ENCODE measurements around the gene NGB. TPM values are rescaled to one million over a fixed set of nuclear protein-coding genes. Genes with fewer than 3 reads are reported as not detected.

NGB gene
- total RNA-seq, 1 donor from 2014 or later: not detected

DNA sequence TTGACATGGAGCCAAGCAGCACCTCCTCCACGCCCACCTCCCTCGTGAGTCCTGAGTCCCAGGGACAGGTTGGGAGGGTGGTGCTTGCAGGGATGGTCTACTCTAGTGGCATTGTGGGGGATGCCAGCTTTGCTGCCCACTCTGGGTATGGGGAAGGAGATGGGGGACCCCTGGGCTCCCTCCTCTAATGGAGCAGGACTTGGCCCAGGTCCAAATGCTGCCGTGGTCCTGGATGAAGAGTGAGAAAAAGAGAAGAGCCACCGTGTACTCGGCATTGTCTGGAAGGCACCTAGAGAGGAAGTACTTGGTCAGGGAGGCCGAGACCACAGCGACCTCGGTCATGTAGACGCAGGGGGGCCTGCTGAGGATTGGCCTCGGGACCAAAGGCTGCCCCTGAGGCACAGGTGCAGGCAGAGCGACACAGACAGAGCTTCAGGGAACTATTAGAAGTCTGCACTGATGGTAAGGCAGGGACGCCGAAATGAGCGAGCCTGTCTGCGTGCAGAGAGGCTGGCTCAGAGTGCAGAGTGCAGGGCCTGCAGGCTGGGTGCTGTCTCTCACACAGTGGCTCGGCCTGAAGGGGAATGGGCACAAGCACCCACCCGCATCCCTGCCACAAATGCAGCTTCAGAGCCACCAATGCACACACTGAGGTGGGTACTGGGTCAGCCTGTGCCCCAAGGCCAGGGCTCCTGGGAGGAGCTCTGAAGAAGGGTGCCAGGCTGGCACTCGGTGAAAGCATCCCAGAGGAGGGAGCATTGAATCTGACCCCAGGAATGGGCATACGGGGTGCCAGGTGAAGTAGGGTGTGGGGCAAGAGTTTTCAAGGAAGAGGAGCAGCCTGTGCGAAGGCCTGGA, 17.4 kb downstream of the NGB start:
- Histone ChIP-seq H3K4me3 (ENCODE audit: low read depth, low read length) (no peak overlapping the region), H3K27me3 (ENCODE audit: control insufficient read depth, insufficient read depth, low read length) (peaks cover 5% of the 10 kb centered on the region), H3K36me3 (ENCODE audit: control insufficient read depth, insufficient read depth, low read length) (no peaks in the 10 kb centered on the region)
- no peak for DNase-seq (ENCODE audit: low read depth)
- TF ChIP-seq, protein P1, sequence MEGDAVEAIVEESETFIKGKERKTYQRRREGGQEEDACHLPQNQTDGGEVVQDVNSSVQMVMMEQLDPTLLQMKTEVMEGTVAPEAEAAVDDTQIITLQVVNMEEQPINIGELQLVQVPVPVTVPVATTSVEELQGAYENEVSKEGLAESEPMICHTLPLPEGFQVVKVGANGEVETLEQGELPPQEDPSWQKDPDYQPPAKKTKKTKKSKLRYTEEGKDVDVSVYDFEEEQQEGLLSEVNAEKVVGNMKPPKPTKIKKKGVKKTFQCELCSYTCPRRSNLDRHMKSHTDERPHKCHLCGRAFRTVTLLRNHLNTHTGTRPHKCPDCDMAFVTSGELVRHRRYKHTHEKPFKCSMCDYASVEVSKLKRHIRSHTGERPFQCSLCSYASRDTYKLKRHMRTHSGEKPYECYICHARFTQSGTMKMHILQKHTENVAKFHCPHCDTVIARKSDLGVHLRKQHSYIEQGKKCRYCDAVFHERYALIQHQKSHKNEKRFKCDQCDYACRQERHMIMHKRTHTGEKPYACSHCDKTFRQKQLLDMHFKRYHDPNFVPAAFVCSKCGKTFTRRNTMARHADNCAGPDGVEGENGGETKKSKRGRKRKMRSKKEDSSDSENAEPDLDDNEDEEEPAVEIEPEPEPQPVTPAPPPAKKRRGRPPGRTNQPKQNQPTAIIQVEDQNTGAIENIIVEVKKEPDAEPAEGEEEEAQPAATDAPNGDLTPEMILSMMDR (IDR thresholded peaks at IDR 0.05; ENCODE audit: insufficient read depth, low read length, poor library complexity, severe bottlenecking): no peak

DNA sequence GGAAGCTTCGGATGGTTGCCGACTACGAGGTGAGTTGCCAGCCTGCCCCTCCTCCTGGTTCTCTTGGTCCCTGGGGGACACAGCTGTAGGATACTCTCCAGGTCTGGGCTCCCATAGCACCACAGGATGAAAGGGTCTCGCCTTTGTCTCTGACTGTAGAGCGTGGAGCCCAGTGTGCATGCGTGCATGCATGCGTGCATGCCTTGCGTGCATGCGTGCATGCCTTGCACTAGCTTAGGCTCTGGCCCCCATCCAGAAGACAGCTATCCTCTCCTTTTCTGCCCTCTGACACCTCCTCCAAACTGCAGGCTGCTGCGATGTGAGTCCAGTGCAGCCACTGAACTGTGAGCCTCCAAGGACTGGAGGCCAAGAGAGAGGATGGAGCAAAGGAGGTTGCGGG, 19.1 kb downstream of the NGB start:
- TF ChIP-seq, protein P1 (IDR thresholded peaks at IDR 0.05; ENCODE audit: insufficient read depth, low read length, poor library complexity, severe bottlenecking): no peak
- no peak for DNase-seq (ENCODE audit: low read depth)
- H3K36me3 ChIP-seq (ENCODE audit: control insufficient read depth, insufficient read depth, low read length): no peaks in the 10 kb centered on the region
- no peak overlapping the region for H3K4me3 ChIP-seq (ENCODE audit: low read depth, low read length)
- H3K27me3 ChIP-seq (ENCODE audit: control insufficient read depth, insufficient read depth, low read length): peaks cover 5% of the 10 kb centered on the region

GRCh38 chr14:77250927-77251326, 20.1 kb downstream of the NGB start:
- H3K27me3 ChIP-seq (ENCODE audit: control insufficient read depth, insufficient read depth, low read length): peaks cover 5% of the 10 kb centered on the region
- no peak for DNase-seq (ENCODE audit: low read depth)
- no peaks in the 10 kb centered on the region for H3K36me3 ChIP-seq (ENCODE audit: control insufficient read depth, insufficient read depth, low read length)
- TF ChIP-seq, protein P1 (IDR thresholded peaks at IDR 0.05; ENCODE audit: insufficient read depth, low read length, poor library complexity, severe bottlenecking): no peak
- no peak overlapping the region for H3K4me3 ChIP-seq (ENCODE audit: low read depth, low read length)

GRCh38 chr14:77249286-77249685, 21.7 kb downstream of the NGB start:
- H3K27me3 ChIP-seq (ENCODE audit: control insufficient read depth, insufficient read depth, low read length): peaks cover 5% of the 10 kb centered on the region
- H3K4me3 ChIP-seq (ENCODE audit: low read depth, low read length): no peak overlapping the region
- TF ChIP-seq, protein P1 (IDR thresholded peaks at IDR 0.05; ENCODE audit: insufficient read depth, low read length, poor library complexity, severe bottlenecking): no peak
- DNase-seq (ENCODE audit: low read depth): no peak
- no peaks in the 10 kb centered on the region for H3K36me3 ChIP-seq (ENCODE audit: control insufficient read depth, insufficient read depth, low read length)

DNA sequence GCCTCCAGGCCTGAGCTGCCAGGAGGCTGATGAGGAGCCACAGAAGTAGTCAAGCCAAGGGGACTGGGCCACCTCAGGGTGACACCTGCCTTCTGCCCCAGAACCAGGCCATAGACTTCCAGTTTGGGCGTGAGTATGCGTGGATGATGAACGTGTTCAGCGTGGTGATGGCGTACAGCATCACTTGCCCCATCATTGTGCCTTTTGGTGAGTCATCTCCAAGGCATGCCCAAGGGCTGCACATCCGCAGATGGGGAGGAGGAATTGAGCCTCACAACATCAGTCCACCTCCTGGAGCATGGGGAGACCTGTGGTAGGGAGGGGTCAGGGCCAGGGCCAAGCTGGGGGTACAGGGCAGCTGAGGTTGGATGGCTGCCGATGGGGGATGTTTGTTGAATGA, 22.3 kb downstream of the NGB start:
- no peak overlapping the region for H3K4me3 ChIP-seq (ENCODE audit: low read depth, low read length)
- no peak for DNase-seq (ENCODE audit: low read depth)

More for the DNA sequence above, 22.3 kb downstream of the NGB start:
- no peaks in the 10 kb centered on the region for H3K36me3 ChIP-seq (ENCODE audit: control insufficient read depth, insufficient read depth, low read length)
- H3K27me3 ChIP-seq (ENCODE audit: control insufficient read depth, insufficient read depth, low read length): peaks cover 5% of the 10 kb centered on the region
- TF ChIP-seq, protein P1 (IDR thresholded peaks at IDR 0.05; ENCODE audit: insufficient read depth, low read length, poor library complexity, severe bottlenecking): no peak

All from kidney epithelial cell (primary cell).